ENCODE measurements around the gene MFGE8. TPM values are rescaled to one million over a fixed set of nuclear protein-coding genes. Genes with fewer than 3 reads are reported as not detected.

The MFGE8 gene
- total RNA-seq, 2 experiments from 2014 or later: 33.1 to 37.8 TPM

- Mint-ChIP-seq H3K36me3 (peaks cover 14% of the 10 kb centered on the region), H3K27me3 (no peaks in the 10 kb centered on the region), H3K27ac (no peak overlapping the region), H3K4me1 (no peaks in the 10 kb centered on the region), H3K9me3 (no peaks in the 10 kb centered on the region), H3K4me3 (no peak overlapping the region)
- DNase-seq: no peak
Observed at GRCh38 chr15:88877906-88878305, 35.3 kb downstream of the MFGE8 start.

DNA sequence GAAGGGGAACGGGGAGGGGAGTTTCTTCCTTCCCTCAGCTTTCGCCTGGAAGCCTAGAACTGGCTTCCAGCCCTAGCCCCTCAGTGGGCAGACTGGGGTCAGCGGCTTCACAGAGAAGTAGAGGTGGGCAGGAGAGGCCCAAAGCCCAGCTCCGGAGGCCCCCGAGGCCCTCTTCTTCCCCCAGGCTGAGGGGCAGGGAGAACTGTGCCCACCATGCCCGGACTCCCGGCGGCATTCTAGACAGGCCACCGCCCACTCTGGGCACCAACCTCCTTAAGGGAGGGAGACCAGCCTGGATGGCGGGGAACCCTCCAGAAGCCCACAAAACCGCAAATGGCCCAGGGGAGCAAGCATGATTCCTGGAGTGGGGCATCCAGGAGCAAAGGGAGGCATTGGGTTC is 35.8 kb downstream of the MFGE8 start:
- no peak for DNase-seq
- Mint-ChIP-seq H3K36me3 (peaks cover 14% of the 10 kb centered on the region), H3K4me3 (no peak overlapping the region), H3K27ac (no peak overlapping the region), H3K27me3 (no peaks in the 10 kb centered on the region), H3K4me1 (no peaks in the 10 kb centered on the region), H3K9me3 (no peaks in the 10 kb centered on the region)

DNA sequence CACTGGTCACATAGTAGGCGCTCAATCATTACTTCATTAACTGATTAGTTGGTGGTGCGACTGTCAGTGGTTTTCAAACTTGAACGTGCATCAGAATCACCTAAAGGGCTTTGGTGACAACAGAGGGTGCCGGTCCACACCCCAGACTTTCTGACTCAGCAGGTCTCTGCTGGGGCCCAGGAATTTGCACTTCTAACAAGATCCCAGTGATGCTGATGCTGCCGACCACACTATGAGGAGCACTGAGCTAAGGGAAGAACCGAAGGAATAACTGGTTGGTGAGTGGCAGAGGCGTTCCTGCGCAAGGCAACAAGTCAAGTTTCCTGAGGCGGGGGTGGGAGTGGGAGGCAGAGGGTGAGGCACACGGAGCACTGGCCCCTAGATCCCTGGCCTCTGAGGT is 36.6 kb downstream of the MFGE8 start:
- H3K27ac Mint-ChIP-seq: no peak overlapping the region
- no peak for DNase-seq
- no peaks in the 10 kb centered on the region for H3K27me3 Mint-ChIP-seq
- H3K4me3 Mint-ChIP-seq: no peak overlapping the region
- H3K4me1 Mint-ChIP-seq: no peaks in the 10 kb centered on the region
- no peaks in the 10 kb centered on the region for H3K9me3 Mint-ChIP-seq
- peaks cover 14% of the 10 kb centered on the region for H3K36me3 Mint-ChIP-seq

GRCh38 chr15:88874684-88875083 is 38.5 kb downstream of the MFGE8 start:
- Mint-ChIP-seq H3K27ac (no peak overlapping the region), H3K27me3 (no peaks in the 10 kb centered on the region), H3K9me3 (no peaks in the 10 kb centered on the region), H3K4me3 (no peak overlapping the region), H3K4me1 (no peaks in the 10 kb centered on the region), H3K36me3 (peaks cover 9% of the 10 kb centered on the region)
- DNase-seq: no peak

- Mint-ChIP-seq H3K27ac (no peak overlapping the region), H3K4me3 (no peak overlapping the region), H3K27me3 (no peaks in the 10 kb centered on the region), H3K4me1 (no peaks in the 10 kb centered on the region), H3K9me3 (no peaks in the 10 kb centered on the region), H3K36me3 (peaks cover 9% of the 10 kb centered on the region)
- no peak for DNase-seq
Observed at GRCh38 chr15:88874275-88874674, 38.9 kb downstream of the MFGE8 start.

DNA sequence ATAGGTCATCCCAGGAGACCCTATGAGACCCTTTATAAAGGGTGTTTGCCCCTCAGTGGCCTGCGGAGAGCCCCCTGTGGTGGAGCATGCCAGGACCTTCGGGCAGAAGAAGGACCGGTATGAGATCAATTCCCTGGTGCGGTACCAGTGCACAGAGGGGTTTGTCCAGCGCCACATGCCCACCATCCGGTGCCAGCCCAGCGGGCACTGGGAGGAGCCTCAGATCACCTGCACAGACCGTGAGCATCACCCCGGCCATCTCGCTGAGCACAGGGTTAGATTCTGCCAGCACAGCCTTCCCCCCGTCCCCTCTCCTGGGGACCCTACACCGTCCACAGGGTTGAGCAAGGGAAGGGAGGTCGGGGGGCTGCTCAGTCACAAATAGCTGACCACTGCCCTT is 39.4 kb downstream of the MFGE8 start:
- no peak overlapping the region for H3K27ac Mint-ChIP-seq
- no peaks in the 10 kb centered on the region for H3K9me3 Mint-ChIP-seq
- no peak for DNase-seq
- H3K4me1 Mint-ChIP-seq: no peaks in the 10 kb centered on the region
- no peak overlapping the region for H3K4me3 Mint-ChIP-seq
- peaks cover 9% of the 10 kb centered on the region for H3K36me3 Mint-ChIP-seq
- no peaks in the 10 kb centered on the region for H3K27me3 Mint-ChIP-seq

DNA sequence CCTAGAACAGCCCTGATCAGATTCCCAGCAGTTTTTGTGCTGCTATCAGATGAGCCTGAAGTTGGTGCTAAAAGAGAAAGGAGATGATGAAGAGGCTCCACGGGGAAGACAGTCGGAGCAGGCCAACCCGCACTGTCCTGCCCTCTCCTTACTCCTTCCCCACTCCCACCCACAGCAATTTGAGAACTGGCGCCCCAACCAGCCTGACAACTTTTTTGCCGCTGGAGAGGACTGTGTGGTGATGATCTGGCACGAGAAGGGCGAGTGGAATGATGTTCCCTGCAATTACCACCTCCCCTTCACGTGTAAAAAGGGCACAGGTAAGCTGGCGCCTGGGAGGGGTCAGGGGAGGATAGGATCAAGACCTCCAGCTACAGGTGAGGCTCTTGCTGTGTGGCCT is 40.5 kb downstream of the MFGE8 start:
- H3K27ac Mint-ChIP-seq: no peak overlapping the region
- no peaks in the 10 kb centered on the region for H3K4me1 Mint-ChIP-seq
- peaks cover 6% of the 10 kb centered on the region for H3K36me3 Mint-ChIP-seq
- no peak overlapping the region for H3K4me3 Mint-ChIP-seq
- H3K27me3 Mint-ChIP-seq: no peaks in the 10 kb centered on the region
- H3K9me3 Mint-ChIP-seq: no peaks in the 10 kb centered on the region
- no peak for DNase-seq

DNA sequence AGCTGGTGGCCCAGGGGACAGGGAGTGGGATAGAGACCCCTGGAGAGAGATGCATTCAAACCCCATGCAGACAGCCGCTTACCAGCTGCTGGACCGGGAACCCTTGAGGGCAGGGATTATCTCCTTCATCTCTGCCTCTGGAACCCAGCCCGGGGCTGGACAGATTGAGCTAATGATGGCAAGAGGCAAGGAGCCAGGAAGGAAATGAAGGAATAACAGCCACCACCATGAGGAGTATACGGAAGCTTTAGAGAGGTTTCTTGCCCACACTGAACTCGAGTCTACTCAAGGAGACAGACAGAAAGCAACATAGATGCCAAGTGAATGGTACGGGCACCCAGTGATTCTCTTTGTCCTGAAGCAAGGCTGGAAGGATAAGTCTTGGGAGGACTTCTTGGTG is 41.1 kb downstream of the MFGE8 start:
- Mint-ChIP-seq H3K27ac (no peak overlapping the region), H3K9me3 (no peaks in the 10 kb centered on the region), H3K4me3 (no peak overlapping the region), H3K27me3 (no peaks in the 10 kb centered on the region), H3K36me3 (peaks cover 6% of the 10 kb centered on the region), H3K4me1 (no peaks in the 10 kb centered on the region)
- no peak for DNase-seq

DNA sequence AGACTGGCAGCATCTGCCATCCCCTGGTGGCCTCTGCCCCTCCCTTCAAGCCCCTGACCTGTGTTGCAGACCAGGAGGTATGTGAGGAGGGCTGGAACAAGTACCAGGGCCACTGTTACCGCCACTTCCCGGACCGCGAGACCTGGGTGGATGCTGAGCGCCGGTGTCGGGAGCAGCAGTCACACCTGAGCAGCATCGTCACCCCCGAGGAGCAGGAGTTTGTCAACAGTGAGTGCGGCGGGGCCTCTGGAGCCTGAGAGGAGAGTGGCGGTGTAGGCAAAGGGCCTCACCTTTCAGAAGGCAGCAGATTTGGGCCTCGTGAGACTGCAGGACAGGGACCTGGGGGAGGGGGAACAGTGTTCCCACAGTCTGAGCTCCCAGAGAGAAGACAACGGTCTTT is 41.9 kb downstream of the MFGE8 start:
- no peaks in the 10 kb centered on the region for H3K27me3 Mint-ChIP-seq
- no peak overlapping the region for H3K4me3 Mint-ChIP-seq
- H3K9me3 Mint-ChIP-seq: no peaks in the 10 kb centered on the region
- no peaks in the 10 kb centered on the region for H3K4me1 Mint-ChIP-seq
- peaks cover 4% of the 10 kb centered on the region for H3K36me3 Mint-ChIP-seq
- no peak overlapping the region for H3K27ac Mint-ChIP-seq
- no peak for DNase-seq

DNA sequence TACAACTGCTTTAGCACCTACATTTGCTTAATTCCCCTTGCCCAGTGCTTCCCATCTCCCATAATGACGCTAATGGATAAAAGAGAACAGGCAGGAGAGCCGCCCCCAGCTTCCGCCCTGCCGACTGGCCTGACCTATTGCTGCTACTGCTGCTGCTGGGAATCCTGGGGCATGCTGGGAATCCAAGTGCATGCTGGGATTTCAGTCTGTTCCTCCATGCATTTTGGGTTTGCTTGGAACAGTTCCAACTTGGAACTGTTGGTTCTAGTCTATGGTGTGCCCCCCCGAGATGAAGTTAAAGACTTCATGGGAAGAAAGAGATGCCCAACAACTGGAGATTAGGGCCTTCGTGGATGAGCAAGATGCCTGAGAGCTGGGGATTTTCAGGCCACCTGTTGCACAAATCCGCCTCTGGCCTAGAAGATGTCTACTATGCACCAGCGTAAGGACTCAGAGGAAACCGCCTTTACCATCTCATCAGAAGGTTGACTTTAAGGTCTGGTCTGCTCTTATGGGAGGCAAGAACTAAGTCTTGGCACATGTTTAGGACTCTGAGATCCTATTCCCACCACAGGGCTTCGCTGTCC is 46.8 kb downstream of the MFGE8 start:
- Mint-ChIP-seq H3K27ac (no peak overlapping the region), H3K9me3 (no peaks in the 10 kb centered on the region), H3K27me3 (no peaks in the 10 kb centered on the region), H3K36me3 (no peaks in the 10 kb centered on the region), H3K4me1 (peaks cover 3% of the 10 kb centered on the region), H3K4me3 (no peak overlapping the region)
- no peak for DNase-seq

- DNase-seq: no peak
- H3K27ac Mint-ChIP-seq: no peak overlapping the region
- H3K9me3 Mint-ChIP-seq: no peaks in the 10 kb centered on the region
- no peaks in the 10 kb centered on the region for H3K36me3 Mint-ChIP-seq
- H3K4me3 Mint-ChIP-seq: no peak overlapping the region
- peaks cover 3% of the 10 kb centered on the region for H3K4me1 Mint-ChIP-seq
- no peaks in the 10 kb centered on the region for H3K27me3 Mint-ChIP-seq
Observed at GRCh38 chr15:88865498-88866099, 47.6 kb downstream of the MFGE8 start.

DNA sequence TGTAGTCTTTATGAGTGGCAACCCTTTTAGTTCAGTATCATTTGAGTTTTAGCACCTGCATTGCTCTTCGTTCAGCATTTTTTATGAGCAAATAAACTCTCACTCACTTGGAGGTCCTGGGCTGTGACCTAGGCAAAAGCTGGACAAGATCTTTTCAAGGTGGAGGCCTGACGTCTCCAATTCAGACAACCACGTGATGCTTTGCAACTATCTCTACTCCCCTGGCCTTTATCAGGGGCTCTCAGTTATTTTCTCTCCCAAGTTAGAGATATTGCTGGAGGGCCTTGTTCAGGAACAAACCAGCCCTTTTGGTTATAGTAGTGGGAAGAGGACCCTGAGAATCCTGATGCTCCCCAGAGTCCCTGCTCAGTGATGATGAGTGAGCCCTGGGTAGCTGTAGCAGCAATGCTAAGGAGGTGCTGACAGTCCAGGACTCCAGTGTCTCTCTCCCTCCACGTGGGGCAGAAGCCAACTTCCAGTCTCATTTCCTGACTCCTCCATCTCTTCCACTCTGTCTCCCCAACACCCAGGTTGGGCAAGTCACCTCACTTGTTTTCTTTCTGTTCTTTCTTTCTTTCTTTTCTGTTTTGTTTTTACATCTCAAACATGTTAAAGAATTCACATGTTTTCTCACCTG is 48.2 kb downstream of the MFGE8 start:
- Mint-ChIP-seq H3K4me3 (no peak overlapping the region), H3K9me3 (no peaks in the 10 kb centered on the region), H3K4me1 (peaks cover 3% of the 10 kb centered on the region), H3K36me3 (no peaks in the 10 kb centered on the region), H3K27ac (no peak overlapping the region), H3K27me3 (no peaks in the 10 kb centered on the region)
- DNase-seq: no peak

- Mint-ChIP-seq H3K4me1 (peaks cover 3% of the 10 kb centered on the region), H3K27me3 (no peaks in the 10 kb centered on the region), H3K9me3 (no peaks in the 10 kb centered on the region), H3K36me3 (no peaks in the 10 kb centered on the region), H3K27ac (no peak overlapping the region), H3K4me3 (no peak overlapping the region)
- no peak for DNase-seq
Observed at GRCh38 chr15:88863412-88863811, 49.8 kb downstream of the MFGE8 start.

DNA sequence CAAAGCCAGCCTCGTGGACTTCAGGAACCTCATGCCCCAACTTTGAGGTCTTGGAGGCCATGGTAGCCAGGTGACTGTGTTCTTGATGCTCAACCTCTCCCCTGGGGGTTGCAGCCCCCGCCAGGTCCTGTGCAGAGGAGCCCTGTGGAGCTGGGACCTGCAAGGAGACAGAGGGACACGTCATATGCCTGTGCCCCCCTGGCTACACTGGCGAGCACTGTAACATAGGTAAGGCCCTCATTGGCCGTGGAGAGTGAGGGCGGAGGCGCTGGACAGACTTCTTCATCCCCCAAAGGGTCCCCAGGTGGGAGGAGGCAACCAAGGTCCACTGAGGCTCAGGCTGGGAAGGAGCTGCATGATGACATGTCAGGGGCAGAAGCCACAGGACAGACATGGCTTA is 53.0 kb downstream of the MFGE8 start:
- H3K9me3 Mint-ChIP-seq: no peaks in the 10 kb centered on the region
- no peaks in the 10 kb centered on the region for H3K36me3 Mint-ChIP-seq
- H3K27me3 Mint-ChIP-seq: no peaks in the 10 kb centered on the region
- no peak overlapping the region for H3K27ac Mint-ChIP-seq
- no peak for DNase-seq
- no peak overlapping the region for H3K4me3 Mint-ChIP-seq
- peaks cover 3% of the 10 kb centered on the region for H3K4me1 Mint-ChIP-seq

GRCh38 chr15:88859550-88859949 is 53.6 kb downstream of the MFGE8 start:
- Mint-ChIP-seq H3K4me1 (peaks cover 3% of the 10 kb centered on the region), H3K27me3 (no peaks in the 10 kb centered on the region), H3K9me3 (peaks cover 5% of the 10 kb centered on the region), H3K27ac (no peak overlapping the region), H3K36me3 (peaks cover 2% of the 10 kb centered on the region), H3K4me3 (no peak overlapping the region)
- DNase-seq: no peak

DNA sequence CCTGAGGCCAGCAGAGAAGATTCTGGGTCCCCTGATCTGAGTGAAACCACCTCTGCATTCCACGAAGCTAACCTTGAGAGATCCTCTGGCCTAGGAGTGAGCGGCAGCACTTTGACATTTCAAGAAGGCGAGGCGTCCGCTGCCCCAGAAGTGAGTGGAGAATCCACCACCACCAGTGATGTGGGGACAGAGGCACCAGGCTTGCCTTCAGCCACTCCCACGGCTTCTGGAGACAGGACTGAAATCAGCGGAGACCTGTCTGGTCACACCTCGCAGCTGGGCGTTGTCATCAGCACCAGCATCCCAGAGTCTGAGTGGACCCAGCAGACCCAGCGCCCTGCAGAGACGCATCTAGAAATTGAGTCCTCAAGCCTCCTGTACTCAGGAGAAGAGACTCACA is 54.2 kb downstream of the MFGE8 start:
- no peak overlapping the region for H3K27ac Mint-ChIP-seq

More for the DNA sequence above, 54.2 kb downstream of the MFGE8 start:
- Mint-ChIP-seq H3K4me3 (no peak overlapping the region), H3K36me3 (peaks cover 4% of the 10 kb centered on the region), H3K27me3 (no peaks in the 10 kb centered on the region), H3K9me3 (peaks cover 7% of the 10 kb centered on the region), H3K4me1 (peaks cover 3% of the 10 kb centered on the region)
- no peak for DNase-seq
